ENCODE measurements around the gene NBPF12. TPM values are rescaled to one million over a fixed set of nuclear protein-coding genes. Genes with fewer than 3 reads are reported as not detected.

NBPF12 gene
- total and polyA plus RNA-seq, 5 donors from 2014 or later = 1.7 to 25.7 (median 2.0) TPM

Other genes starting within 250 kb of the NBPF12 start
- 10.4 TPM for gene PRKAB2, start 234.1 kb downstream of the NBPF12 start, total RNA-seq
- gene PRKAB2, start 234.1 kb downstream of the NBPF12 start, polyA plus RNA-seq = 1 to 10 TPM; 2.4 to 6.4 (median 3.1) TPM